Breast epithelium (tissue), 4 donors: ENCODE data around the gene CTCF. TPM values are rescaled to one million over a fixed set of nuclear protein-coding genes. Genes with fewer than 3 reads are reported as not detected.
A peak's percentile ranks its signal among the peaks of the same experiment; 100 is the strongest.

Source experiments
- DNase-seq, 2 donors: peaks; one replicate each; pipeline ENCODE4 v3.0.0-alpha.2; 2019; ENCODE audit warnings: low spot score in 2 of 2
- H3K27ac ChIP-seq, 2 donors: fragments of 200-600 bp; sonication (generic) in 1 of 2; one replicate each; pipeline ENCODE4 v1.5.1; 2016 to 2019; ENCODE audit warnings: mild to moderate bottlenecking in 1 of 2
- H3K27me3 ChIP-seq, 2 donors: fragments of 200-600 bp; sonication (generic) in 1 of 2; one replicate each; pipeline versions ENCODE4 v1.5.1 to v1.6.0; 2017 to 2019; ENCODE audit warnings: control low read depth in 1 of 2, mild to moderate bottlenecking in 1 of 2
- H3K36me3 ChIP-seq: fragments of 200-600 bp; one replicate; pipeline ENCODE4 v1.5.1; 2019
- H3K4me1 ChIP-seq, 2 donors: fragments of 200-600 bp; sonication (generic); one replicate each; pipeline ENCODE4 v1.5.1; 2016 to 2019; ENCODE audit warnings: control low read depth in 1 of 2
- H3K4me3 ChIP-seq, 3 donors: fragments of 200-600 bp; sonication (generic); 1 replicate in 2 of 3; 2 replicates in 1 of 3; pipeline ENCODE4 v1.5.1; 2016 to 2019; ENCODE audit warnings: mild to moderate bottlenecking in 3 of 3, moderate library complexity in 2 of 3
- H3K9me3 ChIP-seq, 2 donors: fragments of 200-600 bp; sonication (generic) in 1 of 2; one replicate each; pipeline ENCODE4 v1.5.1; 2016 to 2019; ENCODE audit warnings: control low read depth in 1 of 2
- POLR2A ChIP-seq: fragments of 450-650 bp; IDR thresholded peaks from one replicate; pipeline ENCODE4 v1.6.1; 2016; ENCODE audit warnings: antibody characterized with exemption, mild to moderate bottlenecking, moderate library complexity
- POLR2AphosphoS5 ChIP-seq, 3 donors: sonication (generic); formaldehyde crosslinking; IDR thresholded peaks; one replicate each; pipeline ENCODE4 v1.6.1; 2017; ENCODE audit warnings: antibody characterized with exemption in 3 of 3
- intact Hi-C: fragments of 100-400 bp; cut with DNase I; formaldehyde crosslinking; loops from one replicate; pipeline ENCODE4 v1.15.1; 2023; ENCODE audit warnings: low total_unique reads
- total RNA-seq, 3 donors: library from RNA; depleted of rRNA; stranded (reverse); fragments of >200 nt; gene quantifications; one replicate each; pipeline ENCODE4 v1.1.0, GENCODE V29; 2016
- TF ChIP-seq, protein P1 (sequence below), 3 donors: fragments of 450-650 bp; IDR thresholded peaks; one replicate each; pipeline ENCODE4 v1.5.1; 2016 to 2017; ENCODE audit warnings: antibody characterized with exemption in 3 of 3, mild to moderate bottlenecking in 3 of 3, moderate library complexity in 3 of 3

Gene CTCF
- total RNA-seq, 3 donors from 2014 or later, result 27.8 to 51.7 (median 38.0) TPM

DNA sequence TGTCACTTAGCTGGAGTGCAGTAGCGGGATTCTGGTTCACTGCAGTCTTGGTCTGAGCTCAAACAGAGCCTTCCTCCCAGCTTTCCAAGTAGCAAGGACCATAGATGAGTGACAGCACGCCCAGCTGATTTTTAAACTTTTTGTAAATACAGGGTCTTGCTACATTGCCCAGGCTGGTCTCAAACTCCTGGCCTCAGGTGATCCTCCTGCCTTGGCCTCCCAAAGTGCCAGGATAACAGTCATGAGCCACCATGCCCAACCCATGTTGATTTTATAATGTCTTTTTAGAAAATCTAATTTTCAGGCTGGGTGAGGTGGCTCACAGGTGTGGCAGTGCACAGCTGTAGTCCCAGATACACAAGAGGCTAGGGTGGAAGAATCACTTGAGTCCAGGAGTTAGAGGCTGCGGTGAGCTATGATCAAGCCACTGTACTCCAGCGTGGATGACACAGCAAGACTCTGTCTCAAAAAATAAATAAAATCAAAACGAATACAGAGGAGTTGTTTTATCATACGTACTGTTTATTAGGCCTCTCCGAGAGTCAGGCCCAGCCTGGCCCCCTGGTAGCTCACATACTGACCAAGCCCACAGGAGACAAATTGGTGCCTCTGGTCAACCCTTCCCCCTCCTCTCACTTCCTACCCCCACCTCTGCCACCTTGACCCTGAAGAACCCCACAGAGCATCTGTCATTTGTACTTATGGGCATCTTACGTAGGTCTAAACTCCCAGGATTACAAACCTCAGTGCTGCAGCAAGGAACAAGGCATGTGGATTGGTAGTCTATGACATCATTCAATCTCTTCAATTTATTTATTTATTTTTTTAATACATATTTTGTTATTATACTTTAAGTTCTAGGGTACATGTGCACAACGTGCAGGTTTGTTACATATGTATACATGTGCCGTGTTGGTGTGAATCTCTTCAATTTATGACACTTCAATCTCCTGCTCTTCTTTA is 117.9 kb downstream of the CTCF start:
- Histone ChIP-seq H3K27ac (no peak overlapping the region), H3K4me3 (no peak overlapping the region), H3K27me3 (no peaks in the 10 kb centered on the region), H3K36me3 (no peaks in the 10 kb centered on the region), H3K4me1 (no peaks in the 10 kb centered on the region), H3K9me3 (no peaks in the 10 kb centered on the region)
- DNase-seq, result no peak
- intact Hi-C loops, result no loop called here
- TF ChIP-seq, protein P1, sequence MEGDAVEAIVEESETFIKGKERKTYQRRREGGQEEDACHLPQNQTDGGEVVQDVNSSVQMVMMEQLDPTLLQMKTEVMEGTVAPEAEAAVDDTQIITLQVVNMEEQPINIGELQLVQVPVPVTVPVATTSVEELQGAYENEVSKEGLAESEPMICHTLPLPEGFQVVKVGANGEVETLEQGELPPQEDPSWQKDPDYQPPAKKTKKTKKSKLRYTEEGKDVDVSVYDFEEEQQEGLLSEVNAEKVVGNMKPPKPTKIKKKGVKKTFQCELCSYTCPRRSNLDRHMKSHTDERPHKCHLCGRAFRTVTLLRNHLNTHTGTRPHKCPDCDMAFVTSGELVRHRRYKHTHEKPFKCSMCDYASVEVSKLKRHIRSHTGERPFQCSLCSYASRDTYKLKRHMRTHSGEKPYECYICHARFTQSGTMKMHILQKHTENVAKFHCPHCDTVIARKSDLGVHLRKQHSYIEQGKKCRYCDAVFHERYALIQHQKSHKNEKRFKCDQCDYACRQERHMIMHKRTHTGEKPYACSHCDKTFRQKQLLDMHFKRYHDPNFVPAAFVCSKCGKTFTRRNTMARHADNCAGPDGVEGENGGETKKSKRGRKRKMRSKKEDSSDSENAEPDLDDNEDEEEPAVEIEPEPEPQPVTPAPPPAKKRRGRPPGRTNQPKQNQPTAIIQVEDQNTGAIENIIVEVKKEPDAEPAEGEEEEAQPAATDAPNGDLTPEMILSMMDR (IDR thresholded peaks at IDR 0.05), result no peak
- no peak for TF ChIP-seq POLR2A
- TF ChIP-seq POLR2AphosphoS5 (IDR thresholded peaks at IDR 0.05), result no peak

DNA sequence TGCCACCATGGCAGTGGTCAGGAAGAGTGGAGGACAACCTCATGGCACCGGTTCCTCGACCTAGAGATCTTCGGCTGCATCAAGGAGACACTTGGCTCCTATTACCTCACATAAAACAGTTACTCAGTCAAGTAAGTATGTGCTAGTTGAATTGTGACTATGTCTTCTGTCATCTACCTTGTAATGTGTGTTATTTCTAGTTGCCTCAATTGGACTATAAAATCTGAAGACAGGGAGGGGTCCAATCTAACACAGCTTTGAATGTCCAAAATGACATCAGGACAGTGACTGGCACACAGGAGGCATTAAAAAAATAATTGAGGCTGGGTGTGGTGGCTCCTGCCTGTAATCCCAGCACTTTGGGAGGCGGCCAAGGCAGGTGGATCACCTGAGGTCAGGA is 121.4 kb downstream of the CTCF start:
- H3K27ac ChIP-seq, result peak overlapping the region; percentile 21 to 22

DNA sequence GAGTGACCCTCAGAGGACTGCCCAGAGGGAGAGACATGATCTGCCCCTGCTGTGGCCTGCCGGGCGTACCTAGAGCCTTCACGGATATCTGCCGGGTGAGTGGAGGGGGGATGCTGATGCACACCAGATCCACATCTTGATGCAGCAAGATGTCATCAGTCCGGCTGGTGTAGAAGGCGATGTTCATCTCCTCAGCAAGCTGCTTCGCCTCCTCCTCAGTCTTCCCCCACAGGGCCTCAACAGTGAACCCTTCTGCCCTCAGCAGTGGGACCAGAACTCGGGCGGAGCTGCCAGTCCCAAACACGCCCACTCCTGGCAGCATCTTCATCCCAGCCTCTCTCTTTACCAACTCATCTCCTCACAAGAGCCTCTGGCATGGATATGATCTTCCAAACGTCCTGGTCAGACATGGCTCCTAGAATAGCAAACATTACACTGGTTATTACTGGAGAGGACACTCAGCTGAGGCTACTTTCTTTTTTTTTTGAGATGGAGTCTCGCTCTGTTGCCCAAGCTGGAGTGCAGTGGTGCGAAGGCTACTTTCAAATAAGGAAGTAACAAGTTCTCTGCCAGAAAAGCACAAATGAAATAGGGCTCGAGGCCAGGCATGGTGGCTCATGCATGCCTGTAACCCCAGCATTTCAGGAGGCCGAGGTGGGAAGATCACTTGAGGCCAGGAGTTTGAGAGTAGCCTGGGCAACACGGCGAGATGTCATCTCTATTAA is 123.2 kb downstream of the CTCF start:
- no peak for TF ChIP-seq POLR2AphosphoS5 (IDR thresholded peaks at IDR 0.05)
- TF ChIP-seq, protein P1 (IDR thresholded peaks at IDR 0.05), result no peak
- TF ChIP-seq POLR2A, result no peak
- Histone ChIP-seq H3K27me3 (no peaks in the 10 kb centered on the region), H3K4me1 (no peaks in the 10 kb centered on the region), H3K4me3 (peak overlapping the region in 1 of 3 donors; percentile 2), H3K36me3 (no peaks in the 10 kb centered on the region), H3K9me3 (no peaks in the 10 kb centered on the region), H3K27ac (peak overlapping the region; percentile 46 to 85)
- DNase-seq, result no peak
- intact Hi-C loops, result no loop called here

More for the DNA sequence above, 121.4 kb downstream of the CTCF start:
- H3K4me3 ChIP-seq, result no peak overlapping the region
- H3K27me3 ChIP-seq, result no peaks in the 10 kb centered on the region
- no peaks in the 10 kb centered on the region for H3K9me3 ChIP-seq
- H3K4me1 ChIP-seq, result no peaks in the 10 kb centered on the region
- TF ChIP-seq POLR2A (no peak), POLR2AphosphoS5 (IDR thresholded peaks at IDR 0.05) (no peak)
- TF ChIP-seq, protein P1 (IDR thresholded peaks at IDR 0.05), result no peak
- H3K36me3 ChIP-seq, result no peaks in the 10 kb centered on the region
- DNase-seq, result no peak
- intact Hi-C loops, result no loop called here

Other genes with a start within 250 kb of the CTCF start
- 1 to 10 TPM in 1 of 3 donors, not detected in 2; 1.0 TPM for gene KCTD19, start 235.8 kb upstream of the CTCF start, total RNA-seq
- gene LRRC36, start 235.7 kb upstream of the CTCF start, total RNA-seq, result 1 to 10 TPM in 1 of 3 donors, under 1 TPM in 2; 0.16 to 3.3 (median 0.59) TPM
- 1 to 10 TPM; 1.3 to 6.9 (median 3.6) TPM for gene TPPP3, start 169.0 kb upstream of the CTCF start, total RNA-seq
- 10 to 100 TPM; 17.4 to 20.3 (median 19.3) TPM for gene ZDHHC1, start 146.0 kb upstream of the CTCF start, total RNA-seq
- gene HSD11B2, start 131.4 kb upstream of the CTCF start, total RNA-seq, result 10 to 100 TPM in 2 of 3 donors, under 1 TPM in 1; 0.32 to 66.9 (median 10.2) TPM
- 100 to 1,000 TPM; 101 to 122 (median 104) TPM for gene ATP6V0D1, start 81.4 kb upstream of the CTCF start, total RNA-seq
- gene AGRP, start 79.0 kb upstream of the CTCF start, total RNA-seq, result not detected
- gene RIPOR1, start 33.7 kb upstream of the CTCF start, total RNA-seq, result 10 to 100 TPM; 32.0 to 50.5 (median 33.4) TPM
- gene CARMIL2, start 82.6 kb downstream of the CTCF start, total RNA-seq, result 1 to 10 TPM in 2 of 3 donors, under 1 TPM in 1; 0.96 to 2.3 (median 1.6) TPM
- 10 to 100 TPM; 19.4 to 20.6 (median 19.8) TPM for gene ACD, start 97.7 kb downstream of the CTCF start, total RNA-seq
- 1 to 10 TPM; 6.4 to 8.5 (median 7.2) TPM for gene PARD6A, start 98.4 kb downstream of the CTCF start, total RNA-seq
- 10 to 100 TPM; 18.6 to 21.0 (median 20.1) TPM for gene ENKD1, start 104.2 kb downstream of the CTCF start, total RNA-seq
- 10 to 100 TPM in 2 of 3 donors, 1 to 10 TPM in 1; 7.2 to 18.1 (median 11.1) TPM for gene C16orf86, start 104.3 kb downstream of the CTCF start, total RNA-seq
- 10 to 100 TPM; 11.4 to 22.0 (median 21.4) TPM for gene GFOD2, start 156.8 kb downstream of the CTCF start, total RNA-seq
- gene RANBP10, start 244.0 kb downstream of the CTCF start, total RNA-seq, result 10 to 100 TPM in 2 of 3 donors, 1 to 10 TPM in 1; 7.7 to 13.2 (median 13.1) TPM
- 1 to 10 TPM; 1.1 to 4.2 (median 3.9) TPM for gene TSNAXIP1, start 244.4 kb downstream of the CTCF start, total RNA-seq